Vagina (tissue), 2 donors: ENCODE results near the gene GMEB1.

Source experiments
- POLR2A ChIP-seq, 2 donors: fragments of 450-650 bp; IDR thresholded peaks; one replicate each; pipeline ENCODE4 v1.6.1; 2017; ENCODE audit warnings: antibody characterized with exemption in 2 of 2, mild to moderate bottlenecking in 2 of 2, moderate library complexity in 2 of 2
- TF ChIP-seq, protein P1 (sequence below), 3 experiments: fragments of 450-650 bp in 2 of 3; fragments of 200-600 bp in 1 of 3; sonication (generic) in 1 of 3; IDR thresholded peaks; one replicate each; pipeline ENCODE4 v1.5.1; 2017 to 2019; ENCODE audit warnings: antibody characterized with exemption in 3 of 3, mild to moderate bottlenecking in 2 of 3, moderate library complexity in 2 of 3

DNA sequence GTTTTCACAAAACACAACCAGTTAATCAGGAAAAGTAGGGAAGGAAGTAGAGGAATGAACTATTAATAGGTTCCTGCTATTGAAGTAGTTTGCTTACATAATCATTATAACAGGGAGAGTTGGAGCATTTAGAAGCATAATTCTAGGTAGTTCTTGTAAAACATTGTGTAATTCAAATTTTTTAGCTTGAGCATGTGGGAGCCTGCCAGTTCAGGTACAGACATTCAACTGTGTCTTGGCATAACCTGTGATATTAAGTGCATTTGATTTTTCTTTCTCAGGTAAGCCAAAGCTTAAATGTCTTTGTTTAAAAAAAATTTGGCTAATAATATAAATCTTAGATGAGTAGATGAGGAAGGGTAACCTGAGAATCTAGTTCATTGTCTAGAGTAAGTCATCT, 71.5 kb downstream of the GMEB1 start:
- TF ChIP-seq, protein P1, sequence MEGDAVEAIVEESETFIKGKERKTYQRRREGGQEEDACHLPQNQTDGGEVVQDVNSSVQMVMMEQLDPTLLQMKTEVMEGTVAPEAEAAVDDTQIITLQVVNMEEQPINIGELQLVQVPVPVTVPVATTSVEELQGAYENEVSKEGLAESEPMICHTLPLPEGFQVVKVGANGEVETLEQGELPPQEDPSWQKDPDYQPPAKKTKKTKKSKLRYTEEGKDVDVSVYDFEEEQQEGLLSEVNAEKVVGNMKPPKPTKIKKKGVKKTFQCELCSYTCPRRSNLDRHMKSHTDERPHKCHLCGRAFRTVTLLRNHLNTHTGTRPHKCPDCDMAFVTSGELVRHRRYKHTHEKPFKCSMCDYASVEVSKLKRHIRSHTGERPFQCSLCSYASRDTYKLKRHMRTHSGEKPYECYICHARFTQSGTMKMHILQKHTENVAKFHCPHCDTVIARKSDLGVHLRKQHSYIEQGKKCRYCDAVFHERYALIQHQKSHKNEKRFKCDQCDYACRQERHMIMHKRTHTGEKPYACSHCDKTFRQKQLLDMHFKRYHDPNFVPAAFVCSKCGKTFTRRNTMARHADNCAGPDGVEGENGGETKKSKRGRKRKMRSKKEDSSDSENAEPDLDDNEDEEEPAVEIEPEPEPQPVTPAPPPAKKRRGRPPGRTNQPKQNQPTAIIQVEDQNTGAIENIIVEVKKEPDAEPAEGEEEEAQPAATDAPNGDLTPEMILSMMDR (IDR thresholded peaks at IDR 0.05) = no peak
- TF ChIP-seq POLR2A (IDR thresholded peaks at IDR 0.05) = no peak
